OCI-LY1 (cell line): ENCODE measurements around the gene EDDM13.

Experiments used
- H2AFZ ChIP-seq: fragments of 200-600 bp; sonication (generic), shearing (Covaris generic); 2 replicates; pipeline ENCODE4 v1.6.0; 2014; ENCODE audit warnings: antibody characterized with exemption, mild to moderate bottlenecking, low read length
- H3F3A ChIP-seq: fragments of 200-600 bp; sonication (generic), shearing (Covaris generic); 2 replicates; pipeline ENCODE4 v1.6.0; 2014; ENCODE audit warnings: mild to moderate bottlenecking, antibody characterized with exemption, low read length, moderate library complexity; ENCODE audit not compliant: insufficient read depth
- H3K27ac ChIP-seq: fragments of 200-600 bp; sonication (generic); 2 replicates; pipeline ENCODE4 v1.5.1; 2014; ENCODE audit warnings: low read length, mixed run types, mild to moderate bottlenecking, low read depth; ENCODE audit not compliant: poor library complexity, severe bottlenecking
- H3K27me3 ChIP-seq: fragments of 200-600 bp; sonication (generic); 2 replicates; pipeline ENCODE4 v1.6.0; 2014; ENCODE audit warnings: antibody characterized with exemption, mild to moderate bottlenecking, low read length, moderate library complexity; ENCODE audit not compliant: insufficient read depth
- H3K36me3 ChIP-seq: fragments of 200-600 bp; sonication (generic); 2 replicates; pipeline ENCODE4 v1.6.1; 2014; ENCODE audit warnings: mild to moderate bottlenecking, antibody characterized with exemption, low read length, moderate library complexity, mixed read lengths; ENCODE audit not compliant: insufficient read depth
- H3K4me1 ChIP-seq: fragments of 200-600 bp; sonication (generic); 2 replicates; pipeline ENCODE4 v1.5.1; 2014; ENCODE audit warnings: mild to moderate bottlenecking, low read length, moderate library complexity; ENCODE audit not compliant: insufficient read depth, severe bottlenecking
- H3K4me2 ChIP-seq: fragments of 200-600 bp; sonication (generic), shearing (Covaris generic); 2 replicates; pipeline ENCODE4 v1.6.1; 2014; ENCODE audit warnings: low read length
- H3K4me3 ChIP-seq: fragments of 200-600 bp; sonication (generic); 2 replicates; pipeline ENCODE4 v1.5.1; 2014; ENCODE audit warnings: low read length, low read depth, mild to moderate bottlenecking, mixed read lengths; ENCODE audit not compliant: poor library complexity, severe bottlenecking
- H3K79me2 ChIP-seq: fragments of 200-600 bp; shearing (Covaris generic); 2 replicates; pipeline ENCODE4 v1.6.1; 2016; ENCODE audit warnings: mixed run types, low read length, mixed read lengths; ENCODE audit not compliant: insufficient read depth
- H3K9ac ChIP-seq: fragments of 200-600 bp; sonication (generic), shearing (Covaris generic); 2 replicates; pipeline ENCODE4 v1.6.1; 2014; ENCODE audit warnings: mild to moderate bottlenecking, low read length, mixed read lengths
- H3K9me2 ChIP-seq: fragments of 200-600 bp; sonication (generic), shearing (Covaris generic); 2 replicates; pipeline ENCODE4 v1.6.1; 2014; ENCODE audit warnings: low read depth, mild to moderate bottlenecking, low read length, mixed read lengths
- H3K9me3 ChIP-seq: fragments of 200-600 bp; shearing (Covaris generic); 2 replicates; pipeline ENCODE4 v1.6.1; 2014; ENCODE audit warnings: low read length, mixed read lengths
- H4K20me1 ChIP-seq: fragments of 200-600 bp; sonication (generic), shearing (Covaris generic); 2 replicates; pipeline ENCODE4 v1.6.0; 2016; ENCODE audit warnings: mild to moderate bottlenecking, low read length; ENCODE audit not compliant: insufficient read depth
- EZH2 ChIP-seq: fragments of 200-600 bp; sonication (generic), shearing (Covaris generic); IDR thresholded peaks from 2 replicates; pipeline ENCODE4 v1.8.0; 2017; ENCODE audit warnings: borderline replicate concordance, mixed run types, mild to moderate bottlenecking, antibody characterized with exemption, low read length, moderate library complexity, mixed read lengths
- TF ChIP-seq, protein P1 (sequence below): fragments of 200-600 bp; sonication (generic), shearing (Covaris generic); IDR thresholded peaks from 2 replicates; pipeline ENCODE4 v1.5.1; 2017; ENCODE audit warnings: mild to moderate bottlenecking, antibody characterized with exemption, low read length, moderate library complexity, mixed read lengths

Gene EDDM13

DNA sequence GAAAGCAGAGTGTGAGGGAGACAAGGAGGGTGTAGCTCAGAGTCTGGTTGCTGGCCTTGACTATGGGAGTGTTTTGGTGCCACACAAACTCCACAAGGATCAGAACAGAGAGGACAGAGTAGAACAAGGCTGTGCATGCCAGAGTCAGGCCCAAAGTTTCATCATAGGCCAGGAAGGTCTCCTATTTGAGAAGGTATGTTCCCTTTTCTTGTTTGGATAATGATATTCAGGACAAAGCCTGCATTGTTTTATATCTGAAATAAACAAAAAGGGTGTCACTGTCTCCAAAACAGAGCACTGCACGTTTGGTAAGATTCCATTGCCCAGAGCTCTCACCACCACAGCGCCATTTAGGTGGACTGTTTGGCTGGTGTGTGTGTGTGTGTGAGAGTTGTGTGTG, 45.2 kb downstream of the EDDM13 start:
- no peak overlapping the region for H3K4me2 ChIP-seq
- no peak overlapping the region for H3K4me3 ChIP-seq
- H3K79me2 ChIP-seq, result no peaks in the 10 kb centered on the region
- H4K20me1 ChIP-seq, result no peaks in the 10 kb centered on the region
- no peak overlapping the region for H2AFZ ChIP-seq
- H3K27ac ChIP-seq, result no peak overlapping the region
- no peak overlapping the region for H3K9ac ChIP-seq
- H3K9me2 ChIP-seq, result no peaks in the 10 kb centered on the region
- no peaks in the 10 kb centered on the region for H3F3A ChIP-seq
- TF ChIP-seq, protein P1, sequence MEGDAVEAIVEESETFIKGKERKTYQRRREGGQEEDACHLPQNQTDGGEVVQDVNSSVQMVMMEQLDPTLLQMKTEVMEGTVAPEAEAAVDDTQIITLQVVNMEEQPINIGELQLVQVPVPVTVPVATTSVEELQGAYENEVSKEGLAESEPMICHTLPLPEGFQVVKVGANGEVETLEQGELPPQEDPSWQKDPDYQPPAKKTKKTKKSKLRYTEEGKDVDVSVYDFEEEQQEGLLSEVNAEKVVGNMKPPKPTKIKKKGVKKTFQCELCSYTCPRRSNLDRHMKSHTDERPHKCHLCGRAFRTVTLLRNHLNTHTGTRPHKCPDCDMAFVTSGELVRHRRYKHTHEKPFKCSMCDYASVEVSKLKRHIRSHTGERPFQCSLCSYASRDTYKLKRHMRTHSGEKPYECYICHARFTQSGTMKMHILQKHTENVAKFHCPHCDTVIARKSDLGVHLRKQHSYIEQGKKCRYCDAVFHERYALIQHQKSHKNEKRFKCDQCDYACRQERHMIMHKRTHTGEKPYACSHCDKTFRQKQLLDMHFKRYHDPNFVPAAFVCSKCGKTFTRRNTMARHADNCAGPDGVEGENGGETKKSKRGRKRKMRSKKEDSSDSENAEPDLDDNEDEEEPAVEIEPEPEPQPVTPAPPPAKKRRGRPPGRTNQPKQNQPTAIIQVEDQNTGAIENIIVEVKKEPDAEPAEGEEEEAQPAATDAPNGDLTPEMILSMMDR, result no peak
- TF ChIP-seq EZH2, result no peak
- H3K9me3 ChIP-seq, result no peaks in the 10 kb centered on the region
- peaks cover 5% of the 10 kb centered on the region for H3K36me3 ChIP-seq
- peaks cover 25% of the 10 kb centered on the region for H3K4me1 ChIP-seq
- no peaks in the 10 kb centered on the region for H3K27me3 ChIP-seq

DNA sequence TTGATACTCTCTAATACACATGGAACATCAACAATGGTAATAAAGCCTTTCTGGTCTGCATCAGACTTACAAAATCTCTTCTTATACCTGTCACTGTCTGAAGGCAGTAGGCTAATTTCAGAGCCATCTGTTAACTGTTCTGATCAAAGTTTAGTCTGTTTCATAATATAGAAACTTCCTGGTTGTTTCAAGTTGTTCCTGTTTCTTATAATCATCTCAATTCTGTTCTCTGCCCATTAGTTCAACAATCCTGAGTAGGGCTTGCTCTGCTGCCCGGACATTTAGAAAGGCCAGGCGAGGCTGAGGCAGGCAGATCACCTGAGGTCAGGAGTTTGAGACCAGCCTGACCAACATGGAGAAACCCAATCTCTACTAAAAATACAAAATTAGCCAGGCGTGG, 47.4 kb downstream of the EDDM13 start:
- H3K4me3 ChIP-seq, result no peak overlapping the region
- no peak overlapping the region for H3K4me2 ChIP-seq
- H3K36me3 ChIP-seq, result no peaks in the 10 kb centered on the region
- no peaks in the 10 kb centered on the region for H3K27me3 ChIP-seq
- H3K4me1 ChIP-seq, result peaks cover 18% of the 10 kb centered on the region
- no peak overlapping the region for H2AFZ ChIP-seq
- H3F3A ChIP-seq, result no peaks in the 10 kb centered on the region
- H3K9ac ChIP-seq, result no peak overlapping the region
- no peak overlapping the region for H3K27ac ChIP-seq
- H3K9me3 ChIP-seq, result no peaks in the 10 kb centered on the region
- H3K9me2 ChIP-seq, result no peaks in the 10 kb centered on the region
- no peaks in the 10 kb centered on the region for H4K20me1 ChIP-seq
- H3K79me2 ChIP-seq, result no peaks in the 10 kb centered on the region
- no peak for TF ChIP-seq EZH2
- TF ChIP-seq, protein P1, result no peak

DNA sequence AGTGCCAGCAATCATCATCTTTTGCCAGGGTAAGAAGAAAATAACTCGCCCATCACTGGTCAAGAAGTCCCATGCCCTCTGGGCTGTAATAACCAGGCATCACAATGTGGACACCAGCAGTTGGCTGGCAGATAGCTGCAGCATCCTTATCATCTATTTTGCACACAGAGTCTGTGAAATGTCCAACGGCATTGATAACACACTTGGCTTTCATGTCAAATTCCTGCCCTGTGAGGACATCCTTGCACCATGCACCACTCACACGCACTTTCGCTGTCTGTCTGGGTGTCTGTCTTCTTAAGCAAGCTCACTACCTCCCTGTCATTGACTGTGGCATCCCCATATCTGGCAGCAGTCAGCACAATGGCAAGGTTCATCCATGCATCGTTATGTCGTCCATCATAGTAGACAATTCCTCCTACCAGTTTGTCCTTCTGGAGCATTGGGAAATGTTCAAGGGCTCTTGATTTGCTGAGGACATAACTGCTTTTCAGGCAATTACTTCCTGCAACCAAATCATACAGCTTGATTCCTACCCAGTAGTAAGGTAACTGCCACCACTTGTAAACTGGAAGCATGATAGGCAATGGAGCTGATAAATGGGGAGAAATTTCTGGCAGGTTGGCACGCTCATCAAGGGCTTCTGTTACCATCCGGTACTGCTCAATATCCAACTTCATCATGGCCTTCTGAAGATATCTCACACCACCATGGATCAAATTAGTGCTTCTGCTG, 48.9 kb downstream of the EDDM13 start:
- Histone ChIP-seq H3K4me2 (peak overlapping the region; percentile 4; the same call in 1 of the 2 replicates), H3K4me1 (peaks cover 11% of the 10 kb centered on the region), H3K4me3 (no peak overlapping the region), H3K27ac (no peak overlapping the region), H3K9me2 (no peaks in the 10 kb centered on the region), H3K36me3 (no peaks in the 10 kb centered on the region), H3K9me3 (no peaks in the 10 kb centered on the region), H3K79me2 (no peaks in the 10 kb centered on the region), H4K20me1 (no peaks in the 10 kb centered on the region), H3K27me3 (no peaks in the 10 kb centered on the region), H2AFZ (no peak overlapping the region), H3K9ac (no peak overlapping the region), H3F3A (no peaks in the 10 kb centered on the region)
- no peak for TF ChIP-seq EZH2
- TF ChIP-seq, protein P1, result no peak
